Stimulated activated CD4-positive, alpha-beta T cell treated with anti-CD3 and anti-CD28 coated beads, TNF-alpha, amount 100 ng/mL, for 24 hours (primary cell): ENCODE data around the gene PRKCE.

Source experiments
- DNase-seq, 3 experiments: peaks; one replicate each; pipeline ENCODE4 v3.0.0-alpha.2; 2020; ENCODE audit warnings: low read depth in 3 of 3

PRKCE gene

DNA sequence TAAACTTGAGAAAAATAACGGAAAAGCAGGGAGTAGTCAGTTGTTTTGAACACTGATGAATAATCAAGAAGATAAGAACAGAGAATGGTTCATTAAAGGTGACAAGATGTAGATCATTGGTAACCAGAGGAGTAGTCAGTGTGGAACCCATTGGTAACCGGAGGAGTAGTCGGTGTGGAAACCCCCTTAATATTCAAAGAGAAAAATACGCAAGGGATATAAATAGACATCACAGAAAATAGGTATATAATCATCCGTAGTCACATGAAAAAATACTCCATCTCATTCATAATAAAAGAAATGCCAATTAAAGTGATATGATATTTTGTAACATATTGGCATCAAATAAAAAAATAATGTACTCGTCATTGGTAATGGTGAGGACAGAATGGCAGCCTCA, 575.1 kb downstream of the PRKCE start:
- DNase-seq: no peak

DNA sequence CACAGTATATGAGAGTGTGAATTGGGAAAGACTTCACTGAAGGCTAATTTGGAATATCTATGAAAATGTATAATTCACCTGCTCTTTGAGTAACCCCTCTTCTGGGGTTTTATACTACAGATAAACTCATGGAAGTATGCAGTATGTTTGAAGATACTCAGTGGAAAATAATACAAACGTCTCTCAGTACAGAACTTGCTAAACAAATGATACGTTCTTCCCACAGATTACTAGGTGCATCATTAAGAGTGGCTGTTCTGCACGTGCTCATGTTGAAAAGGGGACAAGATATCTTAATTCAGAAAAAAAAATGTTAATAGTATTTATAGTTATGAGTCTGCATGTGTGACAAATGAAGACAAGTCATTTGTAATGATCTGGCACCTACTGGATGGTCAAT, 575.5 kb downstream of the PRKCE start:
- no peak for DNase-seq

DNA sequence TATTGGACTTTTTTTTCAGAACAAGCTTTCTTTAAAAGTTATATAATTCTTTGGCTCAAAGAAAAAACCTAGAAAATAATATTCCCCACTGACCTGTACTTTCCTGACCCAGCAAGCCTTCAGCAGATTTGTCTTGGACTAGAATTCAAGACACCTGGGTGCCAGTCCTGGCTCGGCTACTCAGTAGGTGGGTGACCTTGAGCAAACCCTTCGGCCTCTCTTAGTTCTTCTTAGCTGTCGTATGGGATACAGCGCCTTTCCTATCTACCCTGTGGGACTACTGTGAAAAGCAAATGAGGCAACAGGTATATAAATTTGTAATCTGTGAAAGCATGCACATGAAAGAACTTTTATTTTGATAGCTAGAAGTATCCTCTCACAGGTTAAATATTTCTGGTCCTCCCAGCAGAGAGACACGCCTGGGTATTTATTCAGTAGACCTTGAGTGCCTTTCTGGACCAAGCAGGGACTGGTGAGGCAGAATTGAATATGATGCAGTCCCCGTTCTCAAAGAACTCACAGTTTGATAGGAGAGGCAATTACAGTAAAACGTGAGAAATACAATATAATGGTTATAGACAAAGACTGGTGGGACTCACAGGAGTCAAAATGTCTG, 576.3 kb downstream of the PRKCE start:
- DNase-seq: no peak

DNA sequence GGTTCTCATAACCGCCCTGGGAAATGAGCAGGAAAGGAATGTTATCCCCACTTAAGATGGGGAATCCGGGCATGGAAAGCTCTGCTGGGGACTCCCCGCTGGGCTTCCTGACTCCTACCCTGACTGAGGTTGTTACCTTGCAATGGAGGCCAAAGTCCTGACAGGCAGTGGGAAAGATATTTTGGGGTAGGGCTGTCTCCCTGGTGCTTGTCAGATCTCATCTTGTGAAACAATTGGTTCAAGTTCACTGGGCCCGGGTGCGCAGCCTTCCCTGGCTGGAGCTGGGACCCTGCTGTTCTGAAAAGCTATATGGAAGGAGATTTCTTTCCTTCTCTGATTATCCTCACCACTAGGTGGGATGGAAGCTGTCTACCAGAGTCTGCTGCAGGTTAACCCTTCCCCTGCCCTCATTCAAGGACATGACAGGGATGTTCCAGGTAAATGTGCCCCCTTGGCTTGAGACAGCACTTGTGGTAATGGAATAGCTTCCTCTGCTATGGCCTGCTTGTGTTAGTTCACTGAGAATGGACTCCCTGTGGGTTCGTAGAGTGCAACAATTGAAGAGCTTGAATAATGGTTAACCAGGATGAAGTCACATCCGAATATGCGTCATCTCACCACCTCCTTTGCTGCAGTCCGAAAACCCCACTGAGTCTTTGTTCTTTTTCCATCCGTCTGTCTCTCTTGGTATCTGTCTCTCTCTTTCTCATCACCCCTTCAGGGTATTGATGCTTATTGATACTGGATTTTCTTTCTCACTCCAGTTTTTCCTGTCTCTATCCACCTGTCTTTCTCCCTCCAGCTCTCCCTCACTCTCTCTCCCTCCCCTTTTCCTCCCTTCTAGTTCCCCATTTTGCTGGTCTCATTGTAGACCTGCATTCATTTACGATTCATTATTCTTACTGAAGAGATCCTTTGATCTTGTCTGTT, 577.9 kb downstream of the PRKCE start:
- peak in 1 of 3 experiments; percentile 15 for DNase-seq

DNA sequence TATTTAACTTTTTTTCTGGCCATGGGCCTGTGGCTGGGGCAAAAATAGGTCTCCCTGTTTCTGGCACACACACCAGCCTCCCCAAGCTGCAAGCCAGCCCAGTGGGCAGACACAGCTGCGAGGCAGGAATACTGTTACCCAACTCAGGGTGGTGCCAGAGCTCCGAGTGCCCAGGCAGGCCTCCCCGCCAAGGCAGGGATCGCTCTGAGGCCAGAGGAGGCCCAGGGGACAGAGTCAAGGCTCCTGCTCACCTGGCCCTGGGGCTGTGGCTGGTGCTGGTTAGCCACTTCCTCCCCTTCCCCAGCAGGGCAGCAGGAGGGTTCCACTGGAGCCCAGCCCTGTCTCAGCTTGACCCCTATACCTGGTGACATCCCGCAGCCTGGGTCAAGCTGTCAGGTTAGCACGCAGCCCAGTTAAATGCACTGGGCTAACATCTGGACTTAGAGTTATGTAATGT, 578.7 kb downstream of the PRKCE start:
- no peak for DNase-seq

DNA sequence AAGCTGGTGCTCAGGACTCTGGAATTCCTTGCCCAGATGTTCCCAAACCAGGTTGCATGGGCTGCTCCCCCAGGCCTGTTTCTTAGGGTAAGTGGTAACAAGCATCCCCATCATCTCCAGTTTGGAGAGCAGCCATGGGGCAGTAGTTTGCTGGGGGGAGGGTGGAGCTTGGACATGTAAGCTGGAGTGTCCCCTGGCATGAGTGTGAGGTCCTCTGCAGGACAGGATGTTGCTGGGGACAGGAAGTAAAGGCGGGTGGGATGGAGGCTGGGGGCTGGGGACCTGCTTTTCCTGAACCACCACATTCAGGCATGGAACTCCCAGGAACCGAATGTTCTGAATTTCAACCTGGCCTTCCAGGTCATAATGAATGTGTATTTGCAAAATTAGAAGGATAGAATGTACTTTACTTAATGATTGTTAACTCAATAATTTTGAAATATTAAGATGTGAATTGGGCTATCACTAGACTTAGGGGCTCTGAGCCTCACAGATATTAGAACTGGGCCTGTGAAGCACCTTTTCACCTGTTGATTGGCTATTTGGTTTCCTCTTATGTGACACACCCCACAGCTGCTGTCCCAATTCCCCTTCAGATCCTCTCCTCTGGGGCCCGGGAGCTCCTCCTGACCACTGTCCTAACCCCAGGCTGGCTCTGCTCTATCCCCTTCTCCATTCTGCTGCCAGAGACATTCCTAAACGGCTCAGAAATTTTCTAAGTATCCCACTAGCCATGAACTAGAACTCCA, 579.4 kb downstream of the PRKCE start:
- no peak for DNase-seq

DNA sequence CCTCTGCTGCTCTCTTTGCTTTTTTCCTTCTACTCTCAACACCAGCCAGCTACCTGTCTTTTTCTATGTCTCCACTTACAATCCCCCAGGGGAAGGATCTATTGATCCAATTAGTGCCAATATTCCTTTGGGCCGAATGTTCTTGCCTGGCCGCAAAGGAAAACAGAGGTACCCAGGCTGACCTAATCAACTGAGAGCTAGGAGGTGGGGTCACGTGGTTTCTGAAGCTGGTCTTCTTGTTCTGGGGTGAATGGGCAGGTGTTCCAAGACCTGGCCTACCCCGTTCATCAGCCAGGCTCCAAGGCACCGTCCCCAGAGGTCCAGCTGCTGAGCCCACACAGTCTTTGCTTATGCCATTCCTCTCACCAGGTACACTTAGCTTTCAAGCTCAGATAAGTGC, 580.2 kb downstream of the PRKCE start:
- no peak for DNase-seq

DNA sequence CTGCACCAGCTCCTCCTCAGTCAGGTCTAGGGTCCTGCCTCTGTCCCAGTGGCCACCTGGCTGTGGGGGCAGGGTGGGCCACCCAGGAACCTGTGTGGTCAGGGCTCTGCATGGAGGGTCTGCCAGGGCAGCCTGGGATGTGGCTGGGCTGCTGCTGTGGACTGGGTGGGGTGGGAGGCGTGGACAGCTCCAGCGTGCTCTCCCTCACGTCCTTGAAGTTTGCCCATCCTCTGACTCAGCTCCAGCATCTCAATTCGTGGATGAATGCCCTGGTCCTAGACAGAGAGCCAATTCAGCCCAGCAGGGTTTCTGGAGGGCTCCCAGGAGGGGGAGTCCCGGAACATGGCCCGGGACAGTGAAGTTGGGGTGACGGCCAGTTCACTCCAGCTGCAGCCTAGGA, 581.4 kb downstream of the PRKCE start:
- no peak for DNase-seq

DNA sequence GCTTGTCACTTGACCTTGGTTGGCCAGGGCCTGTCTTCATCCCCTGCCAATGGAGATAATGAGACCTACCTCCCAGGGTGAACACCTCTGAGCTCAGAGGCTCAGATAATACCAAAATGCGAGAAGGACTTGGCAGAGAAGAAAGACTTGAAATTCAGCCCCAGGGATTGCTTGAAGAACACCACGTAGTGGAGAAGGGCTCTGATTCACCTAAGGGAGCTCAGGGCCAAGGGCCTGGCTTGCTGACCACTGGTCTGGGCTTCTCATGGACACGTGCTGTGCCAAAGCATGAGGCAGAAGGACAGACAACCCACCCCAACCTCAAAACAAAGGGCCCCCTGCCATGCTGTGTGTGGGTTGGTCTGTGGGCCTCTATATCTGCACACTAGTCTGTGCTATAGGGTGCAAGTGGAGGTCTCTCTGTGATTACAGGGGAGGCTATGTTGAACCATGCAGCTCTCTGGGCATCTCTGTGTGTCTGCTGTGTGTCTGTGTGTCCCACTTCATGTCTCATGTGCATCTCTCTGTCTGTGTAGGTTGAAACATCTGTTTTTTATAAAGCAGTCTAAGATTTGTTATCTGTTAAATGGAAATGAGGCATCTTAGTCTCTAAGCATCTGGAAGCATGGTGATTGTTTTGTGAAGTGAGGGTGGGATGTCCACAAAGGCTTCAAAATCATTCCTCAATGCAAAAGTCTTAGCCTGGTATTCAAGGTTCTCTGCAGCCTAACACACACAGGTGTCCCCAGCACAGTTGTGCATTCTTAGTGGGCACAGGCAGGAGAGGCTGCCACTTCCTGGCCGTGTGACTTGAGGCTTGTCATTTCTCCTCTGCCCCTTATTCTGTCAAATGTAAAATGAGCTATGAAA, 584.8 kb downstream of the PRKCE start:
- DNase-seq: no peak

DNA sequence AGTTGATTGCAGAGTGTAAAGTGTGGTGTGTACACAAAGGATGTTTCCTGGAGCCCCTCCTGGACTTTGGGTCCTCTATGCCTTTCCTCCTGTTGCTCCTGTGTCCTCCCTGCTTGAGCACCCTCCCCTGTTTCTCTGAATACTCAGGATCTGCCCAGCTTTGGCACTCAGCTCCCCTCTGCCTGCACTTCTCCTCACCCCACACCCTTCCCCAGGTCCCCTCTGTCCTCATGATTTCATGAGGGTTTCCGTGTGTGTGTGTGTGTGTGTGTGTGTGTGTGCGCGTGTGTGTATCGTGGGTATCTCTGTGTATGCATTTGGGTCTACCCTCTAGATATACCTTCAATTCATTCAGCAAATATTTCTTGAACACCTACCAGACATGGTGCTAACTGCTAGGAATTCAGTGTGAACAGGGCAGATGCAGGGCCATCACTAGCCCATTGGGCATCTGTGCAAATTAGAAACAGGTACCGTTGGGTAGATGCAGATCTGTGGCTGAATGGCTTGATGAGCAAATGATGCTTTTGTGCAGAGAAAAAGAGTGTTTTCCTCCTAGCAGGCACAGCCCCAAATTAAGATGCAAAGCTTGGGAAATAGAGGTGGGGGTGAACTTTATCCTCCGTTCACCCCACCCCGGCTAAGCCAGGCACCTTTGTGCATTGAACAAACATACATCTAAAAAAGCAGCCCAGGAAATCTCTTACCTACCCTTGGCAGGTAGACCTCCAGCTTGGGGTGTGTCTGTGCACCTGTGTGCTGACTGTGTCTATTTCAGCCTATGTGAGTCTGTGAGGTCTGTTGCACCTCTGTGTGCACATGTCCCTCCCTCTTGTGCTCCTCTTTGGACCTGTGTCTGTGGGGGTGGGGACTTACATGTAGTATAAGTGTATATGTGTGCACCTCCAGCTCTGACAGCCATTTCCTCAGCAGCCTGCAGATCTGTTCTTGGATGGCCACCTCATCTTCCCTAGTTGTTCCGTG, 585.7 kb downstream of the PRKCE start:
- DNase-seq: no peak
